Psoas muscle (tissue), 8 donors: ENCODE results near the gene SMPDL3B. TPM values are rescaled to one million over a fixed set of nuclear protein-coding genes. Genes with fewer than 3 reads are reported as not detected.

Experiments
- ATAC-seq, 4 donors: fragments of 200-7000 bp; cut with Tn5 transposase; one replicate each; pipeline ENCODE4 v1.9.1; 2020; ENCODE audit warnings: moderate library complexity in 3 of 4, mild to moderate bottlenecking in 2 of 4
- DNase-seq, 2 donors: peaks; one replicate each; pipeline ENCODE4 v3.0.0-alpha.2; 2020
- H3K27ac ChIP-seq: fragments of 200-600 bp; one replicate; pipeline ENCODE4 v1.8.0; 2022
- H3K27me3 ChIP-seq, 3 donors: fragments of 200-600 bp in 1 of 3; one replicate each; pipeline versions ENCODE4 v1.6.1 to v1.8.0; 2013 to 2022; ENCODE audit warnings: low read length in 2 of 3, mild to moderate bottlenecking in 2 of 3, moderate library complexity in 1 of 3; ENCODE audit not compliant: insufficient read depth in 3 of 3
- H3K36me3 ChIP-seq, 2 donors: fragments of 200-600 bp in 1 of 2; one replicate each; pipeline versions ENCODE4 v1.6.1 to v1.8.0; 2013 to 2022; ENCODE audit warnings: low read depth in 1 of 2, mild to moderate bottlenecking in 1 of 2, moderate library complexity in 1 of 2; ENCODE audit not compliant: insufficient read depth in 1 of 2
- H3K4me1 ChIP-seq: fragments of 200-600 bp; one replicate; pipeline ENCODE4 v1.8.0; 2022
- H3K4me3 ChIP-seq: fragments of 200-600 bp; one replicate; pipeline ENCODE4 v1.8.0; 2022; ENCODE audit warnings: mild to moderate bottlenecking
- H3K9me3 ChIP-seq: fragments of 200-600 bp; one replicate; pipeline ENCODE4 v1.8.0; 2022
- WGBS, 3 donors: extraction: QIAGEN DNeasy Blood & Tissue Kit; methylation state at CpG; one replicate each; pipeline versions ENCODE4 v1.1.6 to v1.1.7; 2013; 5-methylcytosine and 5-hydroxymethylcytosine counted together
- intact Hi-C, 2 donors: fragments of 100-400 bp; cut with DNase I; formaldehyde crosslinking; loops; one replicate each; pipeline versions ENCODE4 v1.11.0 to v1.14.2; 2022
- polyA plus RNA-seq, 3 donors: library from polyadenylated mRNA; stranded (reverse); fragments of 200-250 nt; gene quantifications; one replicate each; pipeline ENCODE4 v1.2.3, GENCODE V29; 2013
- total RNA-seq, 4 donors: library from RNA; stranded (reverse); fragmentation: NEBNext Ultra II Directional in 2 of 4; extraction: Animal tissue kit (Norgen Biotek cat#: 25700) in 2 of 4; gene quantifications; one replicate each; pipeline versions ENCODE4 v1.2.1 to v1.2.4, GENCODE V29; 2021 to 2023
- TF ChIP-seq, protein P1 (sequence below): fragments of 200-600 bp; IDR thresholded peaks from one replicate; pipeline ENCODE4 v1.8.0; 2022; ENCODE audit warnings: antibody characterized with exemption
- donor health status: healthy with polysubstance abuse.
- donor health status: DM: no; HTN: no; CAD: no; lungs with moderate emphysema.
- donor health status: Bipolar disorder and iron deficiency.
- donor health status: healthy.
- donor health status: DM: yes; HTN: yes; CAD: no.
- donor health status: DM: no; HTN: no; CAD: no.
- donor health status: DM: no; HTN: no; CAD: no.
- donor health status: DM: yes; HTN: yes; CAD: no.

Gene SMPDL3B
- total and polyA plus RNA-seq, 7 donors = 0.03 to 0.05 TPM; not detected in 5

DNA sequence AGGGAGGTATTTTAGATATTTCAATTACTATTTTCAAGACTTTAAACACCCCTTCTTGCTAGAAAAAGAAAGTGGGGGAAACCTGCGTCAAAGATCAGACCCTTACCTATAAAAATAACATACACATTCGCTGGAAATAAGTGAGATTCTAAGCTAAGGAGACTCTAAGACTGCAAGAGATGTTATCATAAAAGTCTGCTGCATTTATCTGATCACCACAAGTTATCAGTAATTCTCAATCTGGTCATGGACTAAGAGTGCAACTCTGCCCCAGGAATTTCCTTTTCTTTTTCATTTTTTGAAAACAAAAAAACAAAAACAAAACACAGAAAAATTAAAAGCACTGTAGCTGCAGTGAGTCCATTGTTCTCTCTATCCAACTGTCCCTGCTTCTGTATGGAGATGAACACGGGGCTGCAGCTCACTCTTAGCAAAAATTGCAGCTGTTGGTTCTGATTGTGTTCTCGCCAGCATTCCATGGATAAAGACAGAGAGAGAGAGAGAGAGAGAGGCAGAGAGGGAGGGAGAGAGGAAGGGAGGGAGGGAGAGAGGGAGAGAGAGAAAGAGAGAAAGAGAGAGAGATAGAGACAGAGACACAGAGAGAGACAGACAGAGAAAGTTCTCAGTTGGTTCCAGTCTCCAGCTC, 39.1 kb downstream of the SMPDL3B start:
- DNase-seq (no peak), ATAC-seq (no peak)
- Histone ChIP-seq H3K27ac (no peak overlapping the region), H3K36me3 (peaks cover 0 to 59% of the 10 kb centered on the region in 2 donors), H3K4me1 (peaks cover under 1% of the 10 kb centered on the region), H3K9me3 (no peaks in the 10 kb centered on the region), H3K27me3 (no peaks in the 10 kb centered on the region), H3K4me3 (no peak overlapping the region)
- WGBS, 3 donors = 62 to 64% (median 64%) methylated on average over 4 of the region's 4 CpGs
- intact Hi-C loops = loop anchor here in 1 of 2 donors (5.0 kb wide), 1 partner anchor 57 kb away; no protein-coding TSS in a partner anchor
- TF ChIP-seq, protein P1, sequence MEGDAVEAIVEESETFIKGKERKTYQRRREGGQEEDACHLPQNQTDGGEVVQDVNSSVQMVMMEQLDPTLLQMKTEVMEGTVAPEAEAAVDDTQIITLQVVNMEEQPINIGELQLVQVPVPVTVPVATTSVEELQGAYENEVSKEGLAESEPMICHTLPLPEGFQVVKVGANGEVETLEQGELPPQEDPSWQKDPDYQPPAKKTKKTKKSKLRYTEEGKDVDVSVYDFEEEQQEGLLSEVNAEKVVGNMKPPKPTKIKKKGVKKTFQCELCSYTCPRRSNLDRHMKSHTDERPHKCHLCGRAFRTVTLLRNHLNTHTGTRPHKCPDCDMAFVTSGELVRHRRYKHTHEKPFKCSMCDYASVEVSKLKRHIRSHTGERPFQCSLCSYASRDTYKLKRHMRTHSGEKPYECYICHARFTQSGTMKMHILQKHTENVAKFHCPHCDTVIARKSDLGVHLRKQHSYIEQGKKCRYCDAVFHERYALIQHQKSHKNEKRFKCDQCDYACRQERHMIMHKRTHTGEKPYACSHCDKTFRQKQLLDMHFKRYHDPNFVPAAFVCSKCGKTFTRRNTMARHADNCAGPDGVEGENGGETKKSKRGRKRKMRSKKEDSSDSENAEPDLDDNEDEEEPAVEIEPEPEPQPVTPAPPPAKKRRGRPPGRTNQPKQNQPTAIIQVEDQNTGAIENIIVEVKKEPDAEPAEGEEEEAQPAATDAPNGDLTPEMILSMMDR = no peak

DNA sequence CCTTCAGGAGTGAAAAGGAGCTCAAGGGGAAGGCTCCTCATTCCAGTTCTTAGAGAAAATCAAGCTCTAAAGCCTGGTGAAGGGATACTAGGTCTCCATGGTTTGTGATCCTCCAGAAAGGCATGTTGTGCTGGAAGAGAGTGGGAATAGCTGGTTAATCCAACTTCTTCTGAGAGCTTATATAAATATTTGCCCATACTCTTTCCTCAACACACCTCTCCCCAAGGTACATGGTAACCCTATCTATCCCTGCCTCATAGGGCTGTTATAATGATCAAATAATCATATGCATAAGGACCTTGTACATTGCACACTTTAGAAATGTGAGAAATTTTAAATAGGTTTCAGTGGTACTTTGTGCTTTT, 39.6 kb downstream of the SMPDL3B start:
- no peaks in the 10 kb centered on the region for H3K27me3 ChIP-seq
- TF ChIP-seq, protein P1 = no peak
- intact Hi-C loops = loop anchor here in 1 of 2 donors (5.0 kb wide), 1 partner anchor 57 kb away; no protein-coding TSS in a partner anchor
- H3K36me3 ChIP-seq = peaks cover 0 to 59% of the 10 kb centered on the region in 2 donors
- no peak overlapping the region for H3K27ac ChIP-seq
- H3K4me3 ChIP-seq = no peak overlapping the region
- DNase-seq = no peak
- no peaks in the 10 kb centered on the region for H3K9me3 ChIP-seq
- peaks cover 4% of the 10 kb centered on the region for H3K4me1 ChIP-seq
- ATAC-seq = no peak

- H3K27ac ChIP-seq = peak overlapping the region; percentile 58
- H3K36me3 ChIP-seq = peaks cover 0 to 48% of the 10 kb centered on the region in 2 donors
- peak; percentile 53 to 89 (median 74) for ATAC-seq
- TF ChIP-seq, protein P1 = peak; percentile 56
- WGBS, 3 donors = 58 to 71% (median 66%) methylated on average over 1 of the region's 1 CpG
- H3K9me3 ChIP-seq = no peaks in the 10 kb centered on the region
- intact Hi-C loops = loop anchor here (5.0 kb wide), 1 partner anchor 122 kb away; no protein-coding TSS in a partner anchor
- no peaks in the 10 kb centered on the region for H3K27me3 ChIP-seq
- H3K4me3 ChIP-seq = no peak overlapping the region
- peaks cover 9% of the 10 kb centered on the region for H3K4me1 ChIP-seq
- DNase-seq = no peak
Measured at GRCh38 chr1:27979151-27979858, 44.5 kb downstream of the SMPDL3B start.

DNA sequence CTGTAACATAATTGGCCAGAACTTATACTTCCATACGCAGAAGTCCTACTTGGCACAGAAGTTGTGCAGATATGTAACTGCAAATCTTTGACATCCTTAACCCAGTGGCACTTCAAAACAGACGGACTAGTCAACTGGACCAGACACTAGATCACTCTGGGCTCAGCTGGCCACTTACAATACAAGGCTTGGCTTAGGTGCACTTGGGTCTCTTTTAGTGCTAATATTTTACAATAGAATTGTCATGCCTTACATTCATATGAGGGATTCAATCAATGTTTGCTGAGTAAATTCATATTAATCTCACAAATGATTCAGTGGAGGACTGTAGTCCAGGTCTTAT, 45.0 kb downstream of the SMPDL3B start:
- H3K4me1 ChIP-seq = peaks cover 9% of the 10 kb centered on the region
- no peak overlapping the region for H3K4me3 ChIP-seq
- no peaks in the 10 kb centered on the region for H3K9me3 ChIP-seq
- peak overlapping the region; percentile 58 for H3K27ac ChIP-seq
- H3K27me3 ChIP-seq = no peaks in the 10 kb centered on the region
- intact Hi-C loops = loop anchor here (2.0 to 5.0 kb wide), 2 partner anchors 123 to 311 kb away; no protein-coding TSS in a partner anchor
- 23 to 42% (median 32%) methylated on average over 2 of the region's 2 CpGs for WGBS, 3 donors
- peaks cover 0 to 48% of the 10 kb centered on the region in 2 donors for H3K36me3 ChIP-seq
- DNase-seq = no peak
- ATAC-seq = peak in 3 of 4 donors; percentile 21 to 40 (median 26)
- TF ChIP-seq, protein P1 = no peak
